DMS 273 treated with DMSO at 0.1 percent for 48 hours (cell line): ENCODE measurements around the gene ANXA10.
"Not testable (repeated sequence)": the region's sequence is repeated elsewhere in the genome, so short reads cannot be mapped to it uniquely, and the experiment has no call there.

ENCODE experiments used
- DNase-seq: peaks from one replicate; lab custom pipeline; 2025; lab: John Stamatoyannopoulos, UW

ANXA10 gene

DNA sequence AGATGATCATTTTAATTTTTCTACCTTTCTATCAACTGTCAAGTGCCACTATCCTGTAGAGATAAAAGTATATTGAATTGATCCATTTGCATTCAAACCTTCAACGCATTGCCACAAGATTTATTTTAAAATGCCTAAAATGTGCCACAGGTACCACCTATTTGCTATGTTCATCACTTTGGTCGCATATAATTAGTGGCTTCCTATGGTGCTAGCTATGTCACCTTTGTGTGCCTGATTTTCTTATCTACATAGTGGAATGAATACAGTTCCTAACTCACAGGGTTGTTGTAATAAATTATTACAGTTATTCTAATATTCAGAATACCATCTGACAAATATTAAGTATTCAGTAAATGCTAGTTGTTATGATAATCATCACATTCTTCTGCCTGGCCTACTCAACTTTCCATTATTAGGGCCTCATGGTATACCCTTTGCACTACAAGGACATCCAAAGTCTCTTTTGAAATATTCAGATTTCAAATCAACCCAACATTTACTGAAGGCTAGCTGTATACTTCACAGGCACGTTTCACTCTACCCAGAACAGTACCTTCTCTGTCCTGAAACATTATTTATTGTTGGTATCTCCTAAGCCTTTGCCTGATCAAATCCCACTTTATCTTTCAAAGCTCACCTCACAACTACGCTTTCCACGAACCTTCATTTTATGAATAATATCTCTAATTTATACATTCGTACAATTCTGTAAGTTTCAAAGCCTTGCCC is 62.4 kb downstream of the ANXA10 start:
- no peak for DNase-seq

DNA sequence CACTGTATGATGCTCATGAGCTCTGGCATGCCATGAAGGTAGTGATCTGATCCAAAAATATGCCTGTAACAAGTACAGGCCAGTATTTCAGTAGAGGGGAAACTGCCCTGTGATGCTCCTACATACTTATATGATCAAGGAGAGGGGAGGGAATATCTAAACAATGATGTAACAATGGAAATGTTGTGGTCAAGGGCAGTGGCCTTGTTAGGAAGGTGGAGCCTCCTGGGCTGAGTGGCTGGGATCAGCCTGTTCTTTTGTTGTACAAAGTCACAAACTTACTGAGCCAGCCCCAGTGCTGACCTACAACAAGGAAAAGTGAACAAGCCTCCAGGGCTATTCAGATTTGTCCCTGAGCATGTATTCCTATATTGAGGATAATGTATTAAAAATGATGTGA is 70.3 kb downstream of the ANXA10 start:
- DNase-seq = no peak

- no peak for DNase-seq
These were observed 70.8 kb downstream of the ANXA10 start for GRCh38 chr4:168163106-168163505.

GRCh38 chr4:168164045-168164444 is 71.7 kb downstream of the ANXA10 start:
- no peak for DNase-seq

GRCh38 chr4:168164915-168165548 is 72.7 kb downstream of the ANXA10 start:
- no peak for DNase-seq

DNA sequence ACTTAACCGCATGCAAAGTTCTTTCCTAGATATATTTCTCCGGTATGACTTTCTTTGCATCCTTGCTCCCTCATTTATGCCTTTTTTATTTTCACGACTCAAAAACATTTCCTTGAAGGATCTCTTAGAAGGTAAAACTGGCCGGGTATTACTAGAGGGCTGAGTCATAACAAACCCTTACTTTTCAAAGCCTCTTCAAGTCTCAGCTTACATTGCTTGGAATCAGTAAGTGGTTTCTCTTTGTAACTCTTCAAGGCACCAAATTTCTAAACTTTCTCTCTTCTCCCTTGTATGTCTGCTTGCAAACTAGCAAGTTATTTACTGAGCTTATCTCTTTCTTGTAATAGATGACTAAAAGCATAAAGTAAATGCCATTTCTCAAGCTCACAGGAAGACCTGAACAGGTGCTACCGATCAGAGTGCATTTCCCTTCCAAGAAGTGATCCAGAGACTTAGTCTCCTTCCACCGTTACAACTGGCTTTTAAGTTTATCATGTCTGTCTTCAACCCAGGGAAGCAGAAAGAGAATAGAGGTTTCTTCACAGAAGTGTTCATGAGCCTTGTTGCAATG is 75.5 kb downstream of the ANXA10 start:
- no peak for DNase-seq

DNA sequence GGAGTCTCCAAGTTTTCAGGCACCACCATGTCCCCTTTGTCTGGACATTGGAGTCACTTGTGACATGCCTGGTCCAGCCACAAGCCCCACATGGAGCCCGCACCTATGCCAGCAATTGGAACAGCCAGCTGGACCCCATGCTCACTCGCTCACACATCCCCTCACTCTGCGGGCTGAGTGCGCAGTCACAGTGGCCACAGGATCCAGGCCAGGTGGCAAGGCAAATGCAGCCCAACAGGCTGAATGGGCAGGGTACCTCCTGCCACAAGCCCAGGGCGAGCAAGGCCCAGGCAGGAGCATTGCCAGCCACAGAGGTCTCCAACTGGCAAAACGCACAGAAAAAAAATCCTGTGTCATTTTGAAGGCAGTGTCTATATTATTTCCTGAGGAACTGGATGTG is 82.0 kb downstream of the ANXA10 start:
- no peak for DNase-seq

DNA sequence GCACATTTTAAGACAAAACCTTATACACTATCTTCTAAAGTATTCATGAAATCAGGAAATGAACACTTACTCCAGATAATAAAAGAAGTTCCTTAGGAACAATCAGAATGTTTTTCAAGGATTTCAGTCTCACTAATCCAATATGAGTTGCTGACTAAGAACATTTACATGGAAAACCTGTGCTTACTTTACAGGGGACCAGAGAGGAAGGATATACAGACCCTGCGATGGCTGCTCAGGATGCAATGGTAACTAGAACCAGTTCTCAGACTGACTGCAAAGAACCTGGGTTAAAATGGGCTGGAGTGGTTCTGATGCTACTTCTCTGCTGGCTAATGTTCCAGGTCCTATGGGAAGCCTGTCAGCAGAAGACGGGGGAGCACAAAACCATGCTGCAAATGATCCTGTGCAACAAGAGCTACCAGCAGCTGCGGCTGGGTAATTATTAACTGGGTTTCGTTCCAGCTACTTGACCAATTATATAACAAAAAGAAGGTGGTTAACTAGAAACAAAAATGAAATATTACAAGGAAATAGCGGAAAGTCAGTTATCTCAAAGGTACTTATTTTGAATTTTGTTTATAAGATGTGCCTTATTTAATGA is 85.3 kb downstream of the ANXA10 start:
- DNase-seq = no peak

- no peak for DNase-seq
These were observed 91.6 kb downstream of the ANXA10 start for GRCh38 chr4:168183717-168184571.

GRCh38 chr4:168188754-168189153 is 96.4 kb downstream of the ANXA10 start:
- no peak for DNase-seq

DNA sequence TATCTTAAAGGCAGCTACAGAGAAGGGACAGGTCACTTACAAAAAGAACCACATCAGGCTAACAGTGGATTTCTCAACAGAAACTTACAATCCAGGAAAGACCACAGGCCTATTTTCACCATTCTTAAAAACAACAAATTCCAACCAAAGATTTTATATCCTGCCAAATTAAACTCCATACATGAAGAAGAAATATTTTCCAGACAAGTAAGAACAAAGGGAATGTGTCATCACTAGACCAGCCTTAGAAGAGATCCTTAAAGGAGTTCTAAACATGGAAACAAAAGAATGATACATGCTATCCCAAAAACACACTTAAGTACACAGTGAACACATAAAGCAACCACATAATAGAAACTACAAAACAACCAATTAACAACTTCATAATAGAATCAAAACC is 105.6 kb downstream of the ANXA10 start:
- DNase-seq = no peak

DNA sequence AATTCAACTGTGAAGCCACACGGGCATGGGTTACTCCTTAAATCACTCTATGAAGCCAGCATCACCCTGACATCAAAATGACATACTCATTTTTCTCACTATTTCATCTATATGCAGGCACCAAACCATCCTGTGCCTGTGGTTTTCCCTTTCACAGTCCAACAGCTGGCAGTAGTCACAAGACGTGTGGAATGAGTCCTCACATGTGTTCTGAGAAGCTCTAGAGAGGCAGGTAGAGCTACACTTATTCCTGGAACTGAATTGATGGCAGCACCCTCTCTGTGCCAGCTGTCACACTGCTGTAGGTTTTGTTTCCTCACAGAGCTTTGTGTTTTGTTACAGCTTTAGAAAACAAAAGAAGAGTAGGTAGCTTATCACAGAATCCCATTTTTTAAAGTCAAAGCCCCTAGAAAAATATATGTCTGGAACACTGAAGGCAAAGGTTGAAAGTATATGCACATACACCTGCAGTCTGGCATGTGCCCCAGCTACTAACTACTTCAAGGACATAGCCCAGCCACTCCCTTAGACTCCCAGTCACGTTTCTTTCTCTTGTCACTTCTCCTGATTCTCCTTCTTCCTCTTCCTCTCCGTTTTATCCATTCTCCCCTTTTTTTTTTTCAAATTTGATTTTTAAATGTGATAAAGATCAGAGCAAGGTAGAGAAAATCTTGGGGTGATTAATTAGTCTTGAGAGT is 107.1 kb downstream of the ANXA10 start:
- DNase-seq = no peak

DNA sequence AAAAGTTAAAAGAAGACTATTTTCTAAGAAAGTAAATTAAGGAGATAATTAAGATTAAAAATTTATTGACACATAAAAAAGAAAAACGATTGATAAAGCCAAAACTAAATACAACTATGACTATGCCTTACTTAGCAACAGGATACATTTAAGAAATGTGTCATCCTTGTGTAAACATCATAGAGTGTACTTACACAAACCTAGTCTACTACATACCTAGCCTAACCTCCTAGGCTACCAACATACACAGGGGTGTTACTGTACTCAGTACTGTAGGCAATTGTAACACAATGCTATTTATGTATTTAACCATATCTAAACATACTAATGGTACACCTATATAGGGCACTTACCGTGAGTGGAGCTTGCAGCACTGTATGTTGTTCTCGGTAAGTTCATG is 108.3 kb downstream of the ANXA10 start:
- DNase-seq = no peak

GRCh38 chr4:168203233-168203911 is 111.0 kb downstream of the ANXA10 start:
- DNase-seq = no peak

- DNase-seq = no peak
These were observed 116.7 kb downstream of the ANXA10 start for GRCh38 chr4:168208957-168209614.

- no peak for DNase-seq
These were observed 120.3 kb downstream of the ANXA10 start for GRCh38 chr4:168212656-168213055.

GRCh38 chr4:168213511-168213910 is 121.2 kb downstream of the ANXA10 start:
- DNase-seq = not testable (repeated sequence)

DNA sequence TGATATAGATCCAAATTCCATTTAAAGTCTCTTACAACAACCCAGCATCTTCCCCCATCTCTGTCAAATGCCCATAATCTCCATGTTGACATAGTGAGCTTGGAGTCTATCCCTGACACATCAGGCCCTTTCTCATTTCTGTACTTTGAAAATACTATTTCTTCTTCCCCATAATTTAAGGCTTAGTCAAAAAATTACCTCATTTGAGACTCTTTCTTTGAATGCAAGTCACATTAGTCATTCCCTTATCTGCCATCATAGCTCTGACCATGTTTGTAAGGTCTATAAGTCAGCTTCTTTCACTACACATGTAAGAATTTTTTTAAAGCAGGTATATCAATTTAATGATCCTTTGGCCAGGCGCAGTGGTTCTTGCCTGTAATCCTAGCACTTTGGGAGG is 126.3 kb downstream of the ANXA10 start:
- no peak for DNase-seq

GRCh38 chr4:168220893-168221292 is 128.6 kb downstream of the ANXA10 start:
- DNase-seq = no peak

- DNase-seq = no peak
These were observed 129.0 kb downstream of the ANXA10 start for GRCh38 chr4:168221301-168221700.
